HG03103 (cell line): Measurements from ENCODE around the gene LRRC57.

Experiments
- ATAC-seq: cut with Tn5 transposase; IDR thresholded peaks from one replicate; pipeline ENCODE4 v1.9.1; 2021; ENCODE audit warnings: low read depth; ENCODE audit not compliant: unreplicated experiment

The LRRC57 gene

GRCh38 chr15:42553554-42553953, 5.0 kb upstream of the LRRC57 start:
- ATAC-seq: no peak

GRCh38 chr15:42549741-42550392, 1.3 kb upstream of the LRRC57 start:
- no peak for ATAC-seq

GRCh38 chr15:42549032-42549491, 469 bp upstream of the LRRC57 start:
- peak; percentile 9 for ATAC-seq

- ATAC-seq: no peak
Observed at GRCh38 chr15:42547918-42548248, 710 bp downstream of the LRRC57 start.

- no peak for ATAC-seq
Observed at GRCh38 chr15:42544853-42545629, 3.6 kb downstream of the LRRC57 start.

GRCh38 chr15:42533246-42533645, 15.3 kb downstream of the LRRC57 start:
- no peak for ATAC-seq

- no peak for ATAC-seq
Observed at GRCh38 chr15:42528970-42529369, 19.6 kb downstream of the LRRC57 start.

GRCh38 chr15:42523331-42523730, 25.3 kb downstream of the LRRC57 start:
- no peak for ATAC-seq

- no peak for ATAC-seq
Observed at GRCh38 chr15:42511007-42511391, 37.6 kb downstream of the LRRC57 start.

- ATAC-seq: no peak
Observed at GRCh38 chr15:42510258-42511006, 38.2 kb downstream of the LRRC57 start.

GRCh38 chr15:42508263-42508690, 40.3 kb downstream of the LRRC57 start:
- ATAC-seq: no peak

- no peak for ATAC-seq
Observed at GRCh38 chr15:42507514-42507913, 41.1 kb downstream of the LRRC57 start.

- no peak for ATAC-seq
Observed at GRCh38 chr15:42504631-42505030, 44.0 kb downstream of the LRRC57 start.

- ATAC-seq: no peak
Observed at GRCh38 chr15:42503825-42504224, 44.8 kb downstream of the LRRC57 start.

- ATAC-seq: no peak
Observed at GRCh38 chr15:42502477-42502876, 46.1 kb downstream of the LRRC57 start.

GRCh38 chr15:42499858-42500609, 48.6 kb downstream of the LRRC57 start:
- no peak for ATAC-seq

- no peak for ATAC-seq
Observed at GRCh38 chr15:42498212-42499068, 50.2 kb downstream of the LRRC57 start.

- ATAC-seq: peak; percentile 71
Observed at GRCh38 chr15:42495361-42496212, 53.0 kb downstream of the LRRC57 start, which contains the start of gene SNAP23. Gene SNAP23 (plus strand): TSS chr15:42495634. CDS start chr15:42511847, 16,213 bp downstream.

GRCh38 chr15:42494998-42495360, 53.6 kb downstream of the LRRC57 start:
- no peak for ATAC-seq
